ENCODE results near the gene CPNE9.

CPNE9 gene

GRCh38 chr3:9691636-9692035 is 12.0 kb upstream of the CPNE9 start:
- Histone ChIP-seq H4K20me1 (ENCODE audit: insufficient read depth, low read length) (no peaks in the 10 kb centered on the region), H3F3A (ENCODE audit: insufficient read depth, low read length) (no peaks in the 10 kb centered on the region), H2AFZ (ENCODE audit: low read length) (no peak overlapping the region), H3K27ac (ENCODE audit: low read depth, low read length, poor library complexity, severe bottlenecking) (no peak overlapping the region), H3K4me2 (ENCODE audit: low read length) (no peak overlapping the region), H3K9ac (ENCODE audit: low read length) (no peak overlapping the region), H3K9me2 (ENCODE audit: low read depth, low read length) (no peaks in the 10 kb centered on the region), H3K4me3 (ENCODE audit: low read depth, low read length, poor library complexity, severe bottlenecking) (no peak overlapping the region), H3K4me1 (ENCODE audit: insufficient read depth, low read length, severe bottlenecking) (peaks cover 10% of the 10 kb centered on the region), H3K36me3 (ENCODE audit: insufficient read depth, low read length) (peaks cover 83% of the 10 kb centered on the region), H3K9me3 (ENCODE audit: low read length) (no peaks in the 10 kb centered on the region), H3K79me2 (ENCODE audit: insufficient read depth, low read length) (no peaks in the 10 kb centered on the region), H3K27me3 (ENCODE audit: insufficient read depth, low read length) (no peaks in the 10 kb centered on the region)
- TF ChIP-seq, protein P1, sequence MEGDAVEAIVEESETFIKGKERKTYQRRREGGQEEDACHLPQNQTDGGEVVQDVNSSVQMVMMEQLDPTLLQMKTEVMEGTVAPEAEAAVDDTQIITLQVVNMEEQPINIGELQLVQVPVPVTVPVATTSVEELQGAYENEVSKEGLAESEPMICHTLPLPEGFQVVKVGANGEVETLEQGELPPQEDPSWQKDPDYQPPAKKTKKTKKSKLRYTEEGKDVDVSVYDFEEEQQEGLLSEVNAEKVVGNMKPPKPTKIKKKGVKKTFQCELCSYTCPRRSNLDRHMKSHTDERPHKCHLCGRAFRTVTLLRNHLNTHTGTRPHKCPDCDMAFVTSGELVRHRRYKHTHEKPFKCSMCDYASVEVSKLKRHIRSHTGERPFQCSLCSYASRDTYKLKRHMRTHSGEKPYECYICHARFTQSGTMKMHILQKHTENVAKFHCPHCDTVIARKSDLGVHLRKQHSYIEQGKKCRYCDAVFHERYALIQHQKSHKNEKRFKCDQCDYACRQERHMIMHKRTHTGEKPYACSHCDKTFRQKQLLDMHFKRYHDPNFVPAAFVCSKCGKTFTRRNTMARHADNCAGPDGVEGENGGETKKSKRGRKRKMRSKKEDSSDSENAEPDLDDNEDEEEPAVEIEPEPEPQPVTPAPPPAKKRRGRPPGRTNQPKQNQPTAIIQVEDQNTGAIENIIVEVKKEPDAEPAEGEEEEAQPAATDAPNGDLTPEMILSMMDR (IDR thresholded peaks at IDR 0.05; ENCODE audit: low read length) = no peak
- no peak for TF ChIP-seq EZH2 (IDR thresholded peaks at IDR 0.05; ENCODE audit: borderline replicate concordance, low read length)

GRCh38 chr3:9692416-9692815 is 11.2 kb upstream of the CPNE9 start:
- H3K4me2 ChIP-seq (ENCODE audit: low read length) = no peak overlapping the region

GRCh38 chr3:9695345-9695744 is 8.3 kb upstream of the CPNE9 start:
- no peak overlapping the region for H3K4me3 ChIP-seq (ENCODE audit: low read depth, low read length, poor library complexity, severe bottlenecking)
- H3K9me3 ChIP-seq (ENCODE audit: low read length) = no peaks in the 10 kb centered on the region
- H4K20me1 ChIP-seq (ENCODE audit: insufficient read depth, low read length) = no peaks in the 10 kb centered on the region
- TF ChIP-seq, protein P1 (IDR thresholded peaks at IDR 0.05; ENCODE audit: low read length) = no peak
- no peak for TF ChIP-seq EZH2 (IDR thresholded peaks at IDR 0.05; ENCODE audit: borderline replicate concordance, low read length)
- no peak overlapping the region for H3K27ac ChIP-seq (ENCODE audit: low read depth, low read length, poor library complexity, severe bottlenecking)
- no peaks in the 10 kb centered on the region for H3F3A ChIP-seq (ENCODE audit: insufficient read depth, low read length)
- H3K9ac ChIP-seq (ENCODE audit: low read length) = no peak overlapping the region
- H3K9me2 ChIP-seq (ENCODE audit: low read depth, low read length) = no peaks in the 10 kb centered on the region
- no peak overlapping the region for H3K4me2 ChIP-seq (ENCODE audit: low read length)
- no peak overlapping the region for H2AFZ ChIP-seq (ENCODE audit: low read length)
- peaks cover 10% of the 10 kb centered on the region for H3K4me1 ChIP-seq (ENCODE audit: insufficient read depth, low read length, severe bottlenecking)
- H3K36me3 ChIP-seq (ENCODE audit: insufficient read depth, low read length) = peaks cover 50% of the 10 kb centered on the region
- no peaks in the 10 kb centered on the region for H3K27me3 ChIP-seq (ENCODE audit: insufficient read depth, low read length)
- no peaks in the 10 kb centered on the region for H3K79me2 ChIP-seq (ENCODE audit: insufficient read depth, low read length)

More at GRCh38 chr3:9692416-9692815, 11.2 kb upstream of the CPNE9 start:
- Histone ChIP-seq H3K36me3 (ENCODE audit: insufficient read depth, low read length) (peaks cover 78% of the 10 kb centered on the region), H2AFZ (ENCODE audit: low read length) (no peak overlapping the region), H3K79me2 (ENCODE audit: insufficient read depth, low read length) (no peaks in the 10 kb centered on the region), H3F3A (ENCODE audit: insufficient read depth, low read length) (no peaks in the 10 kb centered on the region), H3K9ac (ENCODE audit: low read length) (no peak overlapping the region), H3K9me3 (ENCODE audit: low read length) (no peaks in the 10 kb centered on the region), H3K4me1 (ENCODE audit: insufficient read depth, low read length, severe bottlenecking) (peaks cover 10% of the 10 kb centered on the region), H4K20me1 (ENCODE audit: insufficient read depth, low read length) (no peaks in the 10 kb centered on the region), H3K27ac (ENCODE audit: low read depth, low read length, poor library complexity, severe bottlenecking) (no peak overlapping the region), H3K4me3 (ENCODE audit: low read depth, low read length, poor library complexity, severe bottlenecking) (no peak overlapping the region), H3K27me3 (ENCODE audit: insufficient read depth, low read length) (no peaks in the 10 kb centered on the region), H3K9me2 (ENCODE audit: low read depth, low read length) (no peaks in the 10 kb centered on the region)
- TF ChIP-seq EZH2 (IDR thresholded peaks at IDR 0.05; ENCODE audit: borderline replicate concordance, low read length) = no peak
- TF ChIP-seq, protein P1 (IDR thresholded peaks at IDR 0.05; ENCODE audit: low read length) = no peak
